Lung (tissue), 12 donors: Measurements from ENCODE around the gene DAB1. TPM values are rescaled to one million over a fixed set of nuclear protein-coding genes. Genes with fewer than 3 reads are reported as not detected.

Source experiments
- ATAC-seq: fragments of 200-7000 bp; cut with Tn5 transposase; one replicate; pipeline ENCODE4 v1.9.1; 2020; ENCODE audit warnings: moderate number of reproducible peaks; ENCODE audit not compliant: insufficient read depth, low FRiP score
- DNase-seq, 3 donors: peaks; one replicate each; pipeline ENCODE4 v3.0.0-alpha.2; 2013 to 2017
- H3K27ac ChIP-seq, 2 donors: one replicate each; pipeline ENCODE4 v1.5.1; 2013; ENCODE audit warnings: mild to moderate bottlenecking in 2 of 2, moderate library complexity in 2 of 2, control low read depth in 1 of 2, inconsistent platforms in 1 of 2, low read depth in 1 of 2, low read length in 1 of 2
- H3K27me3 ChIP-seq, 3 donors: one replicate each; pipeline ENCODE4 v1.5.1; 2013; ENCODE audit warnings: low read length in 2 of 3; ENCODE audit not compliant: control insufficient read depth in 3 of 3, insufficient read depth in 3 of 3
- H3K36me3 ChIP-seq, 4 donors: one replicate each; pipeline ENCODE4 v1.5.1; 2013; ENCODE audit warnings: low read length in 4 of 4, mild to moderate bottlenecking in 1 of 4, moderate library complexity in 1 of 4; ENCODE audit not compliant: control insufficient read depth in 4 of 4, insufficient read depth in 4 of 4
- H3K4me1 ChIP-seq, 5 donors: one replicate each; pipeline ENCODE4 v1.5.1; 2013; ENCODE audit warnings: low read length in 5 of 5, mild to moderate bottlenecking in 2 of 5, moderate library complexity in 1 of 5; ENCODE audit not compliant: control insufficient read depth in 5 of 5, insufficient read depth in 5 of 5
- H3K4me3 ChIP-seq: one replicate; pipeline ENCODE4 v1.5.1; 2013; ENCODE audit warnings: mild to moderate bottlenecking, control low read depth, moderate library complexity
- H3K9ac ChIP-seq, 2 donors: one replicate each; pipeline ENCODE4 v1.5.1; 2013; ENCODE audit warnings: low read length in 2 of 2, control low read depth in 1 of 2; ENCODE audit not compliant: insufficient read depth in 1 of 2
- H3K9me3 ChIP-seq, 4 donors: one replicate each; pipeline ENCODE4 v1.5.1; 2013; ENCODE audit warnings: low read length in 3 of 4, mild to moderate bottlenecking in 1 of 4, moderate library complexity in 1 of 4; ENCODE audit not compliant: control insufficient read depth in 4 of 4, insufficient read depth in 3 of 4
- WGBS, 2 donors: extraction: QIAGEN DNeasy Blood & Tissue Kit; methylation state at CpG; one replicate each; pipeline ENCODE4 v1.1.7; 2013; 5-methylcytosine and 5-hydroxymethylcytosine counted together
- polyA plus RNA-seq, 2 donors: library from polyadenylated mRNA; stranded (reverse); fragments of 200-250 nt; gene quantifications; one replicate each; pipeline ENCODE4 v1.2.1, GENCODE V29; 2013
- total RNA-seq, 2 donors: library from RNA; depleted of rRNA in 1 of 2; stranded (reverse); fragments of >200 nt in 1 of 2; gene quantifications; one replicate each; pipeline ENCODE4 v1.2.1, GENCODE V29; 2014 to 2021
- TF ChIP-seq, protein P1 (sequence below): IDR thresholded peaks from 2 replicates; pipeline ENCODE4 v1.5.1; 2012; ENCODE audit warnings: mild to moderate bottlenecking; ENCODE audit errors: control extremely low read depth, extremely low read depth
- donor health status: control.
- donor health status: control.
- donor health status: Bipolar disorder and iron deficiency.
- donor health status: healthy.
- donor health status: DM: yes; HTN: yes; CAD: no.

Gene DAB1
- total and polyA plus RNA-seq, 4 donors, result 0.06 to 0.77 (median 0.10) TPM

DNA sequence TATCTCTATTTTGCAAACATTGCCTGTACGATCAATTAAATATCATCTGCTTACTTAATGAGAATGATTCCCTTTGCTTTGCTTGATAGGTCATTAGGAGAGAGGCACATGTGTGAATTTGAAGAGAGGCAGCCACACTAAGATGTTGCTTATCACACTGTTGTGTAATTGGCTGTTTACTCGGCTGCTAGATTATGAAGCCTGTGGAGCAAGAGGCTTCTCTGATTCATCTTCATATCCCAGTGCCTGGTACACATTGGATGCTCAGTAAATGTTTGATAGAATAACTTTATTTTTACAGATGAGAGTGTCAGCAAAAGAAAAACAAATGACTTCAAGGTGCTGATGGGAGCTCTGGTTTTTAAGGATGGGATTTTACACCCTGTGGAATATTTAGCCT, 301.8 kb downstream of the DAB1 start:
- TF ChIP-seq, protein P1, sequence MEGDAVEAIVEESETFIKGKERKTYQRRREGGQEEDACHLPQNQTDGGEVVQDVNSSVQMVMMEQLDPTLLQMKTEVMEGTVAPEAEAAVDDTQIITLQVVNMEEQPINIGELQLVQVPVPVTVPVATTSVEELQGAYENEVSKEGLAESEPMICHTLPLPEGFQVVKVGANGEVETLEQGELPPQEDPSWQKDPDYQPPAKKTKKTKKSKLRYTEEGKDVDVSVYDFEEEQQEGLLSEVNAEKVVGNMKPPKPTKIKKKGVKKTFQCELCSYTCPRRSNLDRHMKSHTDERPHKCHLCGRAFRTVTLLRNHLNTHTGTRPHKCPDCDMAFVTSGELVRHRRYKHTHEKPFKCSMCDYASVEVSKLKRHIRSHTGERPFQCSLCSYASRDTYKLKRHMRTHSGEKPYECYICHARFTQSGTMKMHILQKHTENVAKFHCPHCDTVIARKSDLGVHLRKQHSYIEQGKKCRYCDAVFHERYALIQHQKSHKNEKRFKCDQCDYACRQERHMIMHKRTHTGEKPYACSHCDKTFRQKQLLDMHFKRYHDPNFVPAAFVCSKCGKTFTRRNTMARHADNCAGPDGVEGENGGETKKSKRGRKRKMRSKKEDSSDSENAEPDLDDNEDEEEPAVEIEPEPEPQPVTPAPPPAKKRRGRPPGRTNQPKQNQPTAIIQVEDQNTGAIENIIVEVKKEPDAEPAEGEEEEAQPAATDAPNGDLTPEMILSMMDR, result no peak
- H3K36me3 ChIP-seq, result no peaks in the 10 kb centered on the region
- no peaks in the 10 kb centered on the region for H3K9me3 ChIP-seq
- H3K27ac ChIP-seq, result no peak overlapping the region
- no peak overlapping the region for H3K4me3 ChIP-seq
- no peaks in the 10 kb centered on the region for H3K27me3 ChIP-seq
- ATAC-seq, result no peak
- H3K4me1 ChIP-seq, result peaks cover 0 to 4% (median 0%) of the 10 kb centered on the region in 5 donors
- no peak for DNase-seq
- no peak overlapping the region for H3K9ac ChIP-seq
- 87 to 89% methylated on average over 2 of the region's 2 CpGs for WGBS, 2 donors

DNA sequence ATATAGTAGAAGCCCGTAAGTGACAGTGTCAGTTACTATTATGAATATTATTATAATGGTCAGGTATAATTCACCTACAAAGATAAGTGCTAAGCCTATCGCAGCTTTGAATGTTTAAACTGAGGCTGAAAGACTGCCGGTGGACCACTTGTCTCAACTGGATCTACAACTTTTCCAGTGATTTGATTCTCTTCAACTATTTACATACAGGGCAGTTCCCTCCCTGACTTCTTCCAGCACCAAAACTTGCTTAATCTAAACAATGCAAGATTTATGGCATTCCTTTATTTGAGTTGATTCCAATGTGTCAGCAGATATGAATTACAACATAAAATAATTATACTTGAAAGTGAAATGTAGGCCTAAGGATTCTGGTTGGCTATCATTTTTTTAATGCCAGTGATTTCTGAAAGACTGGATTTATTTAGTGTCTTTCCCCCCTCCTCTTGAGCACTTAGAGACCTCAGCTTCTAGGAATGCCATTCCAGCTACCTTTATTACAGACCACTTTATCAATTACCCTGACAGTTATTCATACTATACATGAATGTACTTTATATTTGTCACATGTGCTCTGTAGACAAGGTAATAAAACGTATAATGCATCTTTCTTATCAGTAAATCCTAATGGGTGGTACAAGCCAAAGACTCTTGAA, 304.8 kb downstream of the DAB1 start:
- Histone ChIP-seq H3K9me3 (peaks cover 0 to 3% (median 0%) of the 10 kb centered on the region in 4 donors), H3K4me3 (no peak overlapping the region), H3K27me3 (no peaks in the 10 kb centered on the region), H3K36me3 (no peaks in the 10 kb centered on the region), H3K27ac (no peak overlapping the region), H3K9ac (no peak overlapping the region), H3K4me1 (peaks cover 0 to 4% (median 0%) of the 10 kb centered on the region in 5 donors)
- whole genome bisulfite sequencing, 2 donors, result 33 to 59% methylated on average over 4 of the region's 4 CpGs
- TF ChIP-seq, protein P1, result no peak
- ATAC-seq (no peak), DNase-seq (peak; percentile 20 to 71 (median 45))

- Histone ChIP-seq H3K4me3 (no peak overlapping the region), H3K36me3 (no peaks in the 10 kb centered on the region), H3K9me3 (peaks cover 0 to 3% (median 0%) of the 10 kb centered on the region in 4 donors), H3K4me1 (peaks cover 0 to 4% (median 0%) of the 10 kb centered on the region in 5 donors), H3K9ac (no peak overlapping the region), H3K27me3 (no peaks in the 10 kb centered on the region), H3K27ac (no peak overlapping the region)
- 72 to 78% methylated on average over 1 of the region's 1 CpG for WGBS, 2 donors
- TF ChIP-seq, protein P1, result no peak
- ATAC-seq, result no peak
- no peak for DNase-seq
Measured at GRCh38 chr1:57117753-57118152, 306.1 kb downstream of the DAB1 start.

- ATAC-seq, result no peak
- no peaks in the 10 kb centered on the region for H3K36me3 ChIP-seq
Measured at GRCh38 chr1:57116871-57117270, 307.0 kb downstream of the DAB1 start.

More at GRCh38 chr1:57116871-57117270, 307.0 kb downstream of the DAB1 start:
- Histone ChIP-seq H3K4me3 (no peak overlapping the region), H3K4me1 (peaks cover 0 to 4% (median 0%) of the 10 kb centered on the region in 5 donors), H3K27me3 (no peaks in the 10 kb centered on the region), H3K9ac (no peak overlapping the region), H3K27ac (no peak overlapping the region), H3K9me3 (peaks cover 0 to 3% (median 0%) of the 10 kb centered on the region in 4 donors)
- no peak for DNase-seq
- WGBS, 2 donors, result 83 to 90% methylated on average over 4 of the region's 4 CpGs
- TF ChIP-seq, protein P1, result no peak
